HepG2 (cell line): ENCODE measurements around the gene C1D. TPM values are rescaled to one million over a fixed set of nuclear protein-coding genes. Genes with fewer than 3 reads are reported as not detected.

Experiments used
- ATAC-seq: fragments of 200-7000 bp; cut with Tn5 transposase; 3 replicates; pipeline ENCODE4 v1.9.1; 2020; ENCODE audit warnings: mild to moderate bottlenecking, moderate library complexity
- BruUV-seq: library from RNA; stranded (reverse); fragments of 400-500 nt; replicated peaks from 2 replicates; lab custom pipeline; 2021; lab: Mats Ljungman, UMichigan
- CTCF ChIA-PET: fragments of 300-600 bp; formaldehyde crosslinking; extraction: SDS; loops from one replicate; lab custom pipeline; 2021; ENCODE audit warnings: low total read pairs, inconsistent platforms, low intra/inter-chr PET ratio; lab: Yijun Ruan, JAX
- POLR2A ChIA-PET: fragments of 350-600 bp; sonication (Branson Sonifier 250); formaldehyde crosslinking; loops from one replicate; lab custom pipeline; 2020; ENCODE audit warnings: antibody characterized with exemption, inconsistent platforms; lab: Yijun Ruan, JAX
- DNase-seq: peaks from one replicate; pipeline ENCODE4 v3.0.0-alpha.2; 2015; ENCODE audit warnings: low spot score
- FAIRE-seq: peaks from 3 replicates; lab custom pipeline; 2011; peaks lifted over from hg19 to GRCh38; lab: Jason Lieb, UNC
- H2AFZ ChIP-seq: one replicate; pipeline ENCODE4 v1.6.1; 2011; ENCODE audit warnings: low read length, inconsistent platforms
- H3K27ac ChIP-seq: fragments of 300-600 bp; 3 replicates; pipeline ENCODE4 v1.8.0; 2011; ENCODE audit warnings: mixed run types, mild to moderate bottlenecking, mixed read lengths, low read length, inconsistent platforms; ENCODE audit not compliant: insufficient read depth; ENCODE audit errors: extremely low read length
- H3K27me3 ChIP-seq, 2 experiments: fragments of 200-600 bp in 1 of 2; 2 replicates in 1 of 2; 3 replicates in 1 of 2; pipeline versions ENCODE4 v1.6.0 to v1.8.0; 2011; ENCODE audit warnings: low read length in 2 of 2, mild to moderate bottlenecking in 2 of 2, moderate library complexity in 2 of 2, inconsistent platforms in 1 of 2; ENCODE audit not compliant: insufficient read depth in 2 of 2, control insufficient read depth in 1 of 2
- H3K36me3 ChIP-seq, 2 experiments: fragments of 200-600 bp in 1 of 2; replicated peaks in 1 of 2; 2 replicates in 1 of 2; 3 replicates in 1 of 2; pipeline versions ENCODE4 v1.5.1 to v1.8.0; 2011; ENCODE audit warnings: low read length in 2 of 2, inconsistent platforms in 1 of 2; ENCODE audit not compliant: insufficient read depth in 2 of 2, control insufficient read depth in 1 of 2
- H3K4me1 ChIP-seq: 2 replicates; pipeline ENCODE4 v1.5.1; 2012; ENCODE audit warnings: low read length, inconsistent platforms; ENCODE audit not compliant: insufficient read depth
- H3K4me2 ChIP-seq: 2 replicates; pipeline ENCODE4 v1.6.0; 2011; ENCODE audit warnings: low read depth, low read length, inconsistent platforms
- H3K4me3 ChIP-seq, 3 experiments: fragments of 200-600 bp in 1 of 3; sonication (generic), shearing (Covaris generic) in 1 of 3; replicated peaks in 1 of 3; 2 replicates each; pipeline ENCODE4 v1.5.1; 2011 to 2016; ENCODE audit warnings: low read length in 3 of 3, inconsistent platforms in 2 of 3, low read depth in 2 of 3, mild to moderate bottlenecking in 2 of 3, control low read depth in 1 of 3, mixed read lengths in 1 of 3; ENCODE audit not compliant: insufficient read depth in 1 of 3
- H3K79me2 ChIP-seq: one replicate; pipeline ENCODE4 v1.6.1; 2011; ENCODE audit warnings: low read length, inconsistent platforms; ENCODE audit not compliant: insufficient read depth
- H3K9ac ChIP-seq: 2 replicates; pipeline ENCODE4 v1.6.0; 2011; ENCODE audit warnings: mild to moderate bottlenecking, low read depth, low read length, inconsistent platforms; ENCODE audit not compliant: insufficient read depth
- H3K9me3 ChIP-seq: 2 replicates; pipeline ENCODE4 v1.5.1; 2012; ENCODE audit warnings: mild to moderate bottlenecking, low read length
- H4K20me1 ChIP-seq: 2 replicates; pipeline ENCODE4 v1.6.0; 2011; ENCODE audit warnings: inconsistent platforms, mild to moderate bottlenecking, low read length, moderate library complexity; ENCODE audit not compliant: insufficient read depth
- BCL3 ChIP-seq: sonication (generic); formaldehyde crosslinking; IDR thresholded peaks from 2 replicates; pipeline ENCODE4 v1.5.1; 2020; ENCODE audit warnings: mild to moderate bottlenecking, missing genetic modification reagents, moderate library complexity
- CENPX ChIP-seq: sonication (generic); formaldehyde crosslinking; IDR thresholded peaks from 2 replicates; pipeline ENCODE4 v1.9.0; 2021; ENCODE audit warnings: mild to moderate bottlenecking, missing genetic modification reagents, moderate library complexity
- KAT8 ChIP-seq: IDR thresholded peaks from 2 replicates; pipeline ENCODE4 v1.6.1; 2016; ENCODE audit warnings: missing genetic modification reagents, missing compliant biosample characterization
- MAFF ChIP-seq: IDR thresholded peaks from 2 replicates; pipeline ENCODE4 v1.6.1; 2011; ENCODE audit warnings: low read depth, low read length, improper control_type of control experiment
- MAFK ChIP-seq, 2 experiments: IDR thresholded peaks in 1 of 2; conservative IDR thresholded peaks in 1 of 2; 2 replicates each; pipeline ENCODE4 v1.6.1; 2011; ENCODE audit warnings: improper control_type of control experiment in 2 of 2, low read length in 2 of 2
- TRIM24 ChIP-seq: sonication (generic); formaldehyde crosslinking; IDR thresholded peaks from 2 replicates; pipeline ENCODE4 v1.8.0; 2022; ENCODE audit warnings: mild to moderate bottlenecking, missing genetic modification reagents
- U2AF1 ChIP-seq: fragments of 200-400 bp; formaldehyde crosslinking; optimal IDR thresholded peaks from 2 replicates; pipeline ENCODE3; 2017; ENCODE audit warnings: mild to moderate bottlenecking, low read depth, low read length
- ZNF513 ChIP-seq: sonication (generic); formaldehyde crosslinking; conservative IDR thresholded peaks from 2 replicates; pipeline ENCODE4 v1.5.0; 2020; ENCODE audit warnings: missing genetic modification reagents
- WGBS: methylation state at CpG from one replicate; pipeline ENCODE4 v1.1.6; 2017; ENCODE audit warnings: low lambda C conversion rate; 5-methylcytosine and 5-hydroxymethylcytosine counted together
- in situ Hi-C: cut with HindIII; loops from 2 replicates; pipeline ENCODE4 v1.10.0; 2017; ENCODE audit warnings: low pct_unique_long_range_greater_than_20kb; ENCODE audit not compliant: extremely low pct_ligation_motif_present
- intact Hi-C: fragments of 100-400 bp; cut with micrococcal nuclease; formaldehyde crosslinking; loops from one replicate; pipeline ENCODE4 v1.10.0; 2022; ENCODE audit not compliant: unreplicated experiment
- polyA plus RNA-seq, 8 experiments: library from polyadenylated mRNA; depleted of rRNA in 3 of 8; stranded (reverse) in 7 of 8; unstranded in 1 of 8; fragments of >200 nt; fragmentation: Illumina TruSeq in 4 of 8; extraction: Trizol in 4 of 8; gene quantifications; 2 replicates each; pipeline versions ENCODE4 v1.2.1 to v1.2.3, GENCODE V29; 2011 to 2016; ENCODE audit warnings: low read depth in 4 of 8, missing spikeins in 1 of 8, mixed read lengths in 1 of 8; ENCODE audit not compliant: insufficient read depth in 1 of 8
- total RNA-seq, 5 experiments: library from RNA; depleted of rRNA; stranded (reverse); fragments of >200 nt; fragmentation: Illumina TruSeq; extraction: Trizol; gene quantifications; 2 replicates each; pipeline ENCODE4 v1.2.3, GENCODE V29; 2016; ENCODE audit warnings: low read depth in 1 of 5

C1D gene
- total and polyA plus RNA-seq, 2 of the 13 experiments (the other 11 are each of a cell fraction or from before 2014, with no cell fraction given): 38.1 to 43.5 TPM

- peak; percentile 10 to 63; a peak in 2 of 4 replicates for TF ChIP-seq MAFK (conservative IDR thresholded peaks at IDR 0.05 in 1 of 2, IDR thresholded peaks at IDR 0.05 in 1 of 2; ENCODE audit: low read length in 2 of 2)
- TF ChIP-seq U2AF1: no peak
- TF ChIP-seq MAFF: peak; percentile 41; the same call in 1 of the 2 replicates
- Histone ChIP-seq H3K4me2 (no peak overlapping the region), H3K9me3 (no peaks in the 10 kb centered on the region), H2AFZ (no peak overlapping the region), H3K4me3 (no peak overlapping the region), H3K27ac (no peak overlapping the region), H3K36me3 (no peaks in the 10 kb centered on the region), H3K4me1 (no peaks in the 10 kb centered on the region), H3K9ac (no peak overlapping the region), H4K20me1 (no peaks in the 10 kb centered on the region), H3K79me2 (no peaks in the 10 kb centered on the region), H3K27me3 (no peaks in the 10 kb centered on the region)
- ChIA-PET POLR2A (no interaction called here), CTCF (no interaction called here)
- no TSS peak for BruUV-seq
- no peak for DNase-seq
- in situ Hi-C loops (loop anchor here (25.0 kb wide), 1 partner anchor 1594 kb away; the partner anchor contains the start of gene MEIS1), intact Hi-C loops (loop anchor here (1.0 to 10.0 kb wide), 8 partner anchors 185 to 1602 kb away; no protein-coding TSS in a partner anchor)
- FAIRE-seq: no peak
- no peak for ATAC-seq
Measured at GRCh38 chr2:68031043-68031442, 31.8 kb downstream of the C1D start.

DNA sequence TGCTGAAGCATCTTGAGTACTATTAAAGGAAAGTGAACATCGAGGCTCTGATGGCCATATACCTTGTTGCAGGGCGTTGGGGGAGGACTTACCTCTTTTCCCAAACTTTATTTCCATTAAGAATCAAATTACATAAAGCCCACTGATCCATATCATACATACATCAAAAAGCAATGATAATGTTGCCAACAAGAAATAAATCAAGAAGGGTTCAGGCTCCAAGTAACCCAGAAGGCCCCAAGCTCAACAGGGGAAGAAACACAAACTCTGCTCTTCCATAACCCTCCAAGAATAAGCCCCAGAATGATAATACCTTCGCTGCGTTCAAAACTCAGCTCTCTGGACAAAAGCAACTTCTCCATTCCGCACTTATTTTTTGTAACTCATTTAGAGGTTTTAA is 32.3 kb downstream of the C1D start:
- 45% methylated on average over 5 of the region's 5 CpGs for WGBS
- H3K4me2 ChIP-seq: no peak overlapping the region
- intact Hi-C loops: loop anchor here (5.0 to 10.0 kb wide), 5 partner anchors 264 to 1446 kb away; no protein-coding TSS in a partner anchor
- no peaks in the 10 kb centered on the region for H3K79me2 ChIP-seq
- in situ Hi-C loops: loop anchor here (25.0 kb wide), 1 partner anchor 1593 kb away; the partner anchor contains the start of gene MEIS1
- H3K9ac ChIP-seq: no peak overlapping the region
- H3K27ac ChIP-seq: no peak overlapping the region
- H2AFZ ChIP-seq: no peak overlapping the region
- ATAC-seq (no peak), FAIRE-seq (no peak), DNase-seq (no peak)
- TF ChIP-seq TRIM24 (CRISPR knock-in tag): no peak
- no peak for TF ChIP-seq KAT8
- no peak for TF ChIP-seq ZNF513 (CRISPR knock-in tag)
- TF ChIP-seq CENPX (CRISPR knock-in tag): no peak
- TF ChIP-seq BCL3: no peak
- no peaks in the 10 kb centered on the region for H3K36me3 ChIP-seq
- ChIA-PET POLR2A (no interaction called here), CTCF (no interaction called here)
- H3K27me3 ChIP-seq: no peaks in the 10 kb centered on the region
- no TSS peak for BruUV-seq
- no peaks in the 10 kb centered on the region for H4K20me1 ChIP-seq
- H3K9me3 ChIP-seq: no peaks in the 10 kb centered on the region
- H3K4me1 ChIP-seq: no peaks in the 10 kb centered on the region
- H3K4me3 ChIP-seq: no peak overlapping the region
